HG02623 (cell line): ENCODE measurements around the gene TNF.
"Not testable (repeated sequence)": the region's sequence is repeated elsewhere in the genome, so short reads cannot be mapped to it uniquely, and the experiment has no call there.

ENCODE experiments used
- ATAC-seq: cut with Tn5 transposase; IDR thresholded peaks from one replicate; pipeline ENCODE4 v1.9.1; 2021; ENCODE audit warnings: moderate library complexity; ENCODE audit not compliant: unreplicated experiment

Gene TNF

GRCh38 chr6:31587791-31588777 lies 12.7 kb downstream of the TNF start:
- ATAC-seq: no peak

GRCh38 chr6:31588871-31589650 lies 13.7 kb downstream of the TNF start:
- no peak for ATAC-seq

GRCh38 chr6:31590691-31591090 lies 15.3 kb downstream of the TNF start:
- ATAC-seq: not testable (repeated sequence)

- no peak for ATAC-seq
These were observed 17.0 kb downstream of the TNF start for GRCh38 chr6:31592396-31592771.

- no peak for ATAC-seq
These were observed 21.6 kb downstream of the TNF start for GRCh38 chr6:31597006-31597405.

GRCh38 chr6:31607317-31607716 lies 32.0 kb downstream of the TNF start:
- no peak for ATAC-seq

GRCh38 chr6:31609519-31610406 lies 34.4 kb downstream of the TNF start:
- no peak for ATAC-seq

- ATAC-seq: no peak
These were observed 35.6 kb downstream of the TNF start for GRCh38 chr6:31610968-31611367.

GRCh38 chr6:31614075-31614619 lies 38.8 kb downstream of the TNF start:
- ATAC-seq: no peak

- ATAC-seq: no peak
These were observed 39.6 kb downstream of the TNF start, which contains the start of gene AIF1 for GRCh38 chr6:31614684-31615578. Gene AIF1 (plus strand): TSS chr6:31615234. CDS start chr6:31615330, 96 bp downstream.

GRCh38 chr6:31615748-31616147 lies 40.4 kb downstream of the TNF start:
- no peak for ATAC-seq

- no peak for ATAC-seq
These were observed 41.6 kb downstream of the TNF start for GRCh38 chr6:31617010-31617409.

- peak; percentile 83 for ATAC-seq
These were observed 44.6 kb downstream of the TNF start for GRCh38 chr6:31619805-31620585.

GRCh38 chr6:31620586-31621319 lies 45.4 kb downstream of the TNF start, which contains the start of gene PRRC2A:
Gene PRRC2A (plus strand): TSS chr6:31620715. CDS start chr6:31622790, 2,075 bp downstream.
- peak; percentile 40 for ATAC-seq

GRCh38 chr6:31621320-31621939 lies 46.1 kb downstream of the TNF start:
- no peak for ATAC-seq

- ATAC-seq: no peak
These were observed 46.6 kb downstream of the TNF start for GRCh38 chr6:31621991-31622390.

GRCh38 chr6:31622684-31623091 lies 47.3 kb downstream of the TNF start:
- no peak for ATAC-seq
